OCI-LY1 (cell line): Measurements from ENCODE around the gene PNPLA8.

Experiments used
- H2AFZ ChIP-seq: fragments of 200-600 bp; sonication (generic), shearing (Covaris generic); 2 replicates; pipeline ENCODE4 v1.6.0; 2014; ENCODE audit warnings: antibody characterized with exemption, mild to moderate bottlenecking, low read length
- H3F3A ChIP-seq: fragments of 200-600 bp; sonication (generic), shearing (Covaris generic); 2 replicates; pipeline ENCODE4 v1.6.0; 2014; ENCODE audit warnings: mild to moderate bottlenecking, antibody characterized with exemption, low read length, moderate library complexity; ENCODE audit not compliant: insufficient read depth
- H3K27ac ChIP-seq: fragments of 200-600 bp; sonication (generic); 2 replicates; pipeline ENCODE4 v1.5.1; 2014; ENCODE audit warnings: low read length, mixed run types, mild to moderate bottlenecking, low read depth; ENCODE audit not compliant: poor library complexity, severe bottlenecking
- H3K27me3 ChIP-seq: fragments of 200-600 bp; sonication (generic); 2 replicates; pipeline ENCODE4 v1.6.0; 2014; ENCODE audit warnings: antibody characterized with exemption, mild to moderate bottlenecking, low read length, moderate library complexity; ENCODE audit not compliant: insufficient read depth
- H3K36me3 ChIP-seq: fragments of 200-600 bp; sonication (generic); 2 replicates; pipeline ENCODE4 v1.6.1; 2014; ENCODE audit warnings: mild to moderate bottlenecking, antibody characterized with exemption, low read length, moderate library complexity, mixed read lengths; ENCODE audit not compliant: insufficient read depth
- H3K4me1 ChIP-seq: fragments of 200-600 bp; sonication (generic); 2 replicates; pipeline ENCODE4 v1.5.1; 2014; ENCODE audit warnings: mild to moderate bottlenecking, low read length, moderate library complexity; ENCODE audit not compliant: insufficient read depth, severe bottlenecking
- H3K4me2 ChIP-seq: fragments of 200-600 bp; sonication (generic), shearing (Covaris generic); 2 replicates; pipeline ENCODE4 v1.6.1; 2014; ENCODE audit warnings: low read length
- H3K4me3 ChIP-seq: fragments of 200-600 bp; sonication (generic); 2 replicates; pipeline ENCODE4 v1.5.1; 2014; ENCODE audit warnings: low read length, low read depth, mild to moderate bottlenecking, mixed read lengths; ENCODE audit not compliant: poor library complexity, severe bottlenecking
- H3K79me2 ChIP-seq: fragments of 200-600 bp; shearing (Covaris generic); 2 replicates; pipeline ENCODE4 v1.6.1; 2016; ENCODE audit warnings: mixed run types, low read length, mixed read lengths; ENCODE audit not compliant: insufficient read depth
- H3K9ac ChIP-seq: fragments of 200-600 bp; sonication (generic), shearing (Covaris generic); 2 replicates; pipeline ENCODE4 v1.6.1; 2014; ENCODE audit warnings: mild to moderate bottlenecking, low read length, mixed read lengths
- H3K9me2 ChIP-seq: fragments of 200-600 bp; sonication (generic), shearing (Covaris generic); 2 replicates; pipeline ENCODE4 v1.6.1; 2014; ENCODE audit warnings: low read depth, mild to moderate bottlenecking, low read length, mixed read lengths
- H3K9me3 ChIP-seq: fragments of 200-600 bp; shearing (Covaris generic); 2 replicates; pipeline ENCODE4 v1.6.1; 2014; ENCODE audit warnings: low read length, mixed read lengths
- H4K20me1 ChIP-seq: fragments of 200-600 bp; sonication (generic), shearing (Covaris generic); 2 replicates; pipeline ENCODE4 v1.6.0; 2016; ENCODE audit warnings: mild to moderate bottlenecking, low read length; ENCODE audit not compliant: insufficient read depth
- CTCF ChIP-seq: fragments of 200-600 bp; sonication (generic), shearing (Covaris generic); IDR thresholded peaks from 2 replicates; pipeline ENCODE4 v1.5.1; 2017; ENCODE audit warnings: mild to moderate bottlenecking, antibody characterized with exemption, low read length, moderate library complexity, mixed read lengths
- EZH2 ChIP-seq: fragments of 200-600 bp; sonication (generic), shearing (Covaris generic); IDR thresholded peaks from 2 replicates; pipeline ENCODE4 v1.8.0; 2017; ENCODE audit warnings: borderline replicate concordance, mixed run types, mild to moderate bottlenecking, antibody characterized with exemption, low read length, moderate library complexity, mixed read lengths

Gene PNPLA8

GRCh38 chr7:108459922-108460551 lies 65.9 kb downstream of the PNPLA8 start:
- Histone ChIP-seq H2AFZ (no peak overlapping the region), H3K4me2 (no peak overlapping the region), H3K4me1 (peaks cover 3% of the 10 kb centered on the region), H4K20me1 (no peaks in the 10 kb centered on the region), H3K9me2 (no peaks in the 10 kb centered on the region), H3K9ac (no peak overlapping the region), H3K27ac (no peak overlapping the region), H3K79me2 (no peaks in the 10 kb centered on the region), H3K4me3 (no peak overlapping the region), H3K36me3 (no peaks in the 10 kb centered on the region), H3K9me3 (no peaks in the 10 kb centered on the region), H3K27me3 (no peaks in the 10 kb centered on the region), H3F3A (no peaks in the 10 kb centered on the region)
- TF ChIP-seq EZH2 (no peak), CTCF (peak; percentile 71)

GRCh38 chr7:108457871-108458270 lies 68.1 kb downstream of the PNPLA8 start:
- H3K27ac ChIP-seq = no peak overlapping the region
- TF ChIP-seq CTCF = no peak
- TF ChIP-seq EZH2 = no peak
- H3K4me3 ChIP-seq = no peak overlapping the region
- peaks cover 5% of the 10 kb centered on the region for H3K4me1 ChIP-seq
- H2AFZ ChIP-seq = no peak overlapping the region
- H3K4me2 ChIP-seq = no peak overlapping the region
- no peaks in the 10 kb centered on the region for H3K79me2 ChIP-seq
- no peaks in the 10 kb centered on the region for H3K9me2 ChIP-seq
- no peak overlapping the region for H3K9ac ChIP-seq
- H3F3A ChIP-seq = no peaks in the 10 kb centered on the region
- no peaks in the 10 kb centered on the region for H4K20me1 ChIP-seq
- H3K36me3 ChIP-seq = no peaks in the 10 kb centered on the region
- no peaks in the 10 kb centered on the region for H3K27me3 ChIP-seq
- H3K9me3 ChIP-seq = no peaks in the 10 kb centered on the region

GRCh38 chr7:108456845-108457540 lies 68.9 kb downstream of the PNPLA8 start:
- no peak overlapping the region for H3K4me3 ChIP-seq
- TF ChIP-seq EZH2 (no peak), CTCF (no peak)
- no peaks in the 10 kb centered on the region for H3K27me3 ChIP-seq
- H3K9me3 ChIP-seq = no peaks in the 10 kb centered on the region
- H3K9me2 ChIP-seq = no peaks in the 10 kb centered on the region
- no peaks in the 10 kb centered on the region for H3F3A ChIP-seq
- peaks cover 5% of the 10 kb centered on the region for H3K4me1 ChIP-seq
- no peak overlapping the region for H3K27ac ChIP-seq
- H3K4me2 ChIP-seq = no peak overlapping the region
- no peak overlapping the region for H2AFZ ChIP-seq
- no peak overlapping the region for H3K9ac ChIP-seq
- no peaks in the 10 kb centered on the region for H3K36me3 ChIP-seq
- no peaks in the 10 kb centered on the region for H3K79me2 ChIP-seq
- H4K20me1 ChIP-seq = no peaks in the 10 kb centered on the region
